HG03439 (cell line): ENCODE results near the gene MORC3.

ENCODE experiments used
- ATAC-seq: cut with Tn5 transposase; IDR thresholded peaks from one replicate; pipeline ENCODE4 v1.9.1; 2021; ENCODE audit warnings: mild to moderate bottlenecking, moderate library complexity; ENCODE audit not compliant: unreplicated experiment

The MORC3 gene

GRCh38 chr21:36419996-36420395, 100.0 kb downstream of the MORC3 start:
- no peak for ATAC-seq

GRCh38 chr21:36420571-36421339, 100.8 kb downstream of the MORC3 start:
- ATAC-seq = no peak

GRCh38 chr21:36422279-36423098, 102.5 kb downstream of the MORC3 start:
- ATAC-seq = no peak

GRCh38 chr21:36423771-36424433, 103.9 kb downstream of the MORC3 start:
- no peak for ATAC-seq

- no peak for ATAC-seq
Observed at GRCh38 chr21:36424592-36424991, 104.6 kb downstream of the MORC3 start.

- ATAC-seq = no peak
Observed at GRCh38 chr21:36425286-36425685, 105.3 kb downstream of the MORC3 start.
